ENCODE measurements around the gene ACTBL2.
"Not testable (repeated sequence)": the region's sequence is repeated elsewhere in the genome, so short reads cannot be mapped to it uniquely, and the experiment has no call there.

The ACTBL2 gene

GRCh38 chr5:57482671-57483106, at the start of gene ACTBL2:
Gene ACTBL2 (minus strand): TSS chr5:57482811. CDS start chr5:57482707, 104 bp downstream.
- DNase-seq (ENCODE audit: low read depth) = no peak

- no peak for DNase-seq (ENCODE audit: low read depth)
Measured at GRCh38 chr5:57531333-57531732, 48.7 kb upstream of the ACTBL2 start.

GRCh38 chr5:57529864-57530263, 47.3 kb upstream of the ACTBL2 start:
- DNase-seq (ENCODE audit: low read depth) = no peak

- no peak for DNase-seq (ENCODE audit: low read depth)
Measured at GRCh38 chr5:57527870-57528269, 45.3 kb upstream of the ACTBL2 start.

- DNase-seq (ENCODE audit: low read depth) = no peak
Measured at GRCh38 chr5:57524348-57525060, 41.9 kb upstream of the ACTBL2 start.

GRCh38 chr5:57522477-57522876, 39.9 kb upstream of the ACTBL2 start:
- not testable (repeated sequence) for DNase-seq (ENCODE audit: low read depth)

- DNase-seq (ENCODE audit: low read depth) = not testable (repeated sequence)
Measured at GRCh38 chr5:57518415-57518814, 35.8 kb upstream of the ACTBL2 start.

GRCh38 chr5:57517250-57517649, 34.6 kb upstream of the ACTBL2 start:
- DNase-seq (ENCODE audit: low read depth) = no peak

- DNase-seq (ENCODE audit: low read depth) = no peak
Measured at GRCh38 chr5:57513785-57514184, 31.2 kb upstream of the ACTBL2 start.

- no peak for DNase-seq (ENCODE audit: low read depth)
Measured at GRCh38 chr5:57511321-57511720, 28.7 kb upstream of the ACTBL2 start.

GRCh38 chr5:57509501-57510260, 27.1 kb upstream of the ACTBL2 start:
- no peak for DNase-seq (ENCODE audit: low read depth)

GRCh38 chr5:57508211-57508610, 25.6 kb upstream of the ACTBL2 start:
- no peak for DNase-seq (ENCODE audit: low read depth)

- DNase-seq (ENCODE audit: low read depth) = no peak
Measured at GRCh38 chr5:57505272-57506200, 22.9 kb upstream of the ACTBL2 start.

- no peak for DNase-seq (ENCODE audit: low read depth)
Measured at GRCh38 chr5:57504357-57504756, 21.7 kb upstream of the ACTBL2 start.

GRCh38 chr5:57503433-57503832, 20.8 kb upstream of the ACTBL2 start:
- no peak for DNase-seq (ENCODE audit: low read depth)

- DNase-seq (ENCODE audit: low read depth) = no peak
Measured at GRCh38 chr5:57501414-57502201, 19.0 kb upstream of the ACTBL2 start.

GRCh38 chr5:57499262-57500050, 16.8 kb upstream of the ACTBL2 start:
- DNase-seq (ENCODE audit: low read depth) = no peak

GRCh38 chr5:57497733-57498132, 15.1 kb upstream of the ACTBL2 start:
- DNase-seq (ENCODE audit: low read depth) = no peak

GRCh38 chr5:57495285-57496086, 12.9 kb upstream of the ACTBL2 start:
- DNase-seq (ENCODE audit: low read depth) = no peak
